ENCODE results near the gene MAT1A. TPM values are rescaled to one million over a fixed set of nuclear protein-coding genes. Genes with fewer than 3 reads are reported as not detected.

MAT1A gene
- total RNA-seq, 1 experiment from 2014 or later = 1.6 TPM

DNA sequence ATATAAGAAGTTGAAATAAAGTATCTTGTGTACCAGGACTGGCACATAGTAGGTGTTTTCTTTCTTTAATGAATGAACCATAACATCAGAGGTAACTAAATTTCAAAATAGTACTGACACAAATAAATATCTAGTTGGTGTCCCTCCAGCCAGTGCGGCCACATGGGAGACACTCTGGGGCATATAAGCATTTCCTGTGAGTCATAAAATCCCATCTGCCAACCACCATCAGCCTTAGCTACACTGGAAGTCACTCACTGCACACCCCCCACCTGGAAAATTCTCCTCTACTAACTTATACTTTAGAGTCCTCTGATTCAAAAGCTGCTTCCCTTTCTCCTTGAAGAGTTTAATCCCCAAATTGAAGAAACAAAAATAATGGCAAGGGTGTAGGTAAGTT is 34.6 kb upstream of the MAT1A start:
- RAD21 ChIA-PET (ENCODE audit: low non-redundant PET in 1 of 2, low total read pairs in 2 of 2, uncharacterized antibody in 2 of 2, unreplicated experiment in 2 of 2) = no interaction called here
- Histone ChIP-seq H3K9ac (ENCODE audit: low read length) (no peak overlapping the region), H3K27me3 (ENCODE audit: insufficient read depth, low read length) (no peaks in the 10 kb centered on the region), H3K9me2 (ENCODE audit: insufficient read depth) (peaks cover 3% of the 10 kb centered on the region; the same call in 1 of the 2 replicates), H2AFZ (ENCODE audit: low read depth, low read length, poor library complexity, severe bottlenecking) (peak overlapping the region; percentile 40), H3K4me1 (ENCODE audit: control insufficient read depth in 1 of 2, insufficient read depth in 2 of 2, low read length in 2 of 2) (peaks cover 0 to 10% of the 10 kb centered on the region in 2 experiments; a peak in 3 of 4 replicates), H3K4me2 (ENCODE audit: low read length) (peak overlapping the region; percentile 0; the same call in 1 of the 2 replicates), H3K4me3 (replicated peaks in 1 of 2; ENCODE audit: low read depth in 1 of 2, low read length in 2 of 2) (no peak overlapping the region), H4K20me1 (ENCODE audit: insufficient read depth) (no peaks in the 10 kb centered on the region), H3K9me3 (ENCODE audit: control insufficient read depth in 1 of 2, insufficient read depth in 1 of 2, low read depth in 1 of 2, low read length in 2 of 2) (no peaks in the 10 kb centered on the region), H3K36me3 (ENCODE audit: control insufficient read depth in 1 of 2, insufficient read depth in 2 of 2, low read length in 2 of 2) (no peaks in the 10 kb centered on the region), H3K27ac (ENCODE audit: low read depth, low read length) (no peak overlapping the region), H3K79me2 (ENCODE audit: insufficient read depth, low read length) (no peaks in the 10 kb centered on the region)
- POLR2A ChIA-PET = no interaction called here
- peak; percentile 64 for ATAC-seq
- no TSS peak for BruUV-seq (replicated peaks)
- DNase-seq (ENCODE audit: low read depth, low spot score) = no peak
- CTCF ChIA-PET = interaction anchor here (0.7 to 0.9 kb wide), 2 partner anchors 54 to 340 kb away, joined by 3 to 4 read pairs; no protein-coding TSS in a partner anchor
- peak; percentile 39; the same call in 1 of the 2 replicates for TF ChIP-seq MAX (IDR thresholded peaks at IDR 0.05)
- TF ChIP-seq FOSL1 (IDR thresholded peaks at IDR 0.05; ENCODE audit: low read depth) = peak; percentile 18; the same call in 1 of the 2 replicates
- no peak for TF ChIP-seq SIN3A (IDR thresholded peaks at IDR 0.05; ENCODE audit: low read depth)
- intact Hi-C loops (cut with micrococcal nuclease) = no loop called here

- Histone ChIP-seq H3K9me3 (ENCODE audit: control insufficient read depth in 1 of 2, insufficient read depth in 1 of 2, low read depth in 1 of 2, low read length in 2 of 2) (no peaks in the 10 kb centered on the region), H3K9ac (ENCODE audit: low read length) (no peak overlapping the region), H3K79me2 (ENCODE audit: insufficient read depth, low read length) (no peaks in the 10 kb centered on the region), H4K20me1 (ENCODE audit: insufficient read depth) (no peaks in the 10 kb centered on the region), H3K9me2 (ENCODE audit: insufficient read depth) (peaks cover 3% of the 10 kb centered on the region; the same call in 1 of the 2 replicates), H3K36me3 (ENCODE audit: control insufficient read depth in 1 of 2, insufficient read depth in 2 of 2, low read length in 2 of 2) (no peaks in the 10 kb centered on the region), H3K27ac (ENCODE audit: low read depth, low read length) (no peak overlapping the region), H3K4me2 (ENCODE audit: low read length) (no peak overlapping the region), H3K4me1 (ENCODE audit: control insufficient read depth in 1 of 2, insufficient read depth in 2 of 2, low read length in 2 of 2) (peaks cover 0 to 10% of the 10 kb centered on the region in 2 experiments; a peak in 3 of 4 replicates), H3K27me3 (ENCODE audit: insufficient read depth, low read length) (no peaks in the 10 kb centered on the region), H3K4me3 (replicated peaks in 1 of 2; ENCODE audit: low read depth in 1 of 2, low read length in 2 of 2) (no peak overlapping the region), H2AFZ (ENCODE audit: low read depth, low read length, poor library complexity, severe bottlenecking) (no peak overlapping the region)
- POLR2A ChIA-PET = interaction anchor here (0.6 kb wide), 1 partner anchor 129 kb away, joined by 3 read pairs; no protein-coding TSS in a partner anchor
- CTCF ChIA-PET = interaction anchor here (0.7 kb wide), 1 partner anchor 55 kb away, joined by 4 read pairs; no protein-coding TSS in a partner anchor
- ATAC-seq = no peak
- TF ChIP-seq CEBPB (IDR thresholded peaks at IDR 0.05; ENCODE audit: low read depth) = no peak
- no peak for TF ChIP-seq JUND (IDR thresholded peaks at IDR 0.05)
- TF ChIP-seq EZH2 (IDR thresholded peaks at IDR 0.05) = no peak
- TF ChIP-seq ZFX (IDR thresholded peaks at IDR 0.05) = no peak
- no peak for TF ChIP-seq MAX (IDR thresholded peaks at IDR 0.05)
- no peak for TF ChIP-seq ATF3 (IDR thresholded peaks at IDR 0.05)
- TF ChIP-seq RAD21 (IDR thresholded peaks at IDR 0.05; ENCODE audit: low read depth) = no peak
- no peak for TF ChIP-seq ZNF274 (IDR thresholded peaks at IDR 0.05; ENCODE audit: low read depth, low read length)
- no peak for TF ChIP-seq SP1 (IDR thresholded peaks at IDR 0.05; ENCODE audit: low read depth)
- no peak for TF ChIP-seq ELF1 (IDR thresholded peaks at IDR 0.05; ENCODE audit: borderline replicate concordance, low read depth)
- no peak for TF ChIP-seq FOSL1 (IDR thresholded peaks at IDR 0.05; ENCODE audit: low read depth)
- no peak for TF ChIP-seq POLR2A (IDR thresholded peaks at IDR 0.05; ENCODE audit: borderline replicate concordance, extremely low read depth, insufficient read depth, insufficient read length)
- TF ChIP-seq, protein P1, sequence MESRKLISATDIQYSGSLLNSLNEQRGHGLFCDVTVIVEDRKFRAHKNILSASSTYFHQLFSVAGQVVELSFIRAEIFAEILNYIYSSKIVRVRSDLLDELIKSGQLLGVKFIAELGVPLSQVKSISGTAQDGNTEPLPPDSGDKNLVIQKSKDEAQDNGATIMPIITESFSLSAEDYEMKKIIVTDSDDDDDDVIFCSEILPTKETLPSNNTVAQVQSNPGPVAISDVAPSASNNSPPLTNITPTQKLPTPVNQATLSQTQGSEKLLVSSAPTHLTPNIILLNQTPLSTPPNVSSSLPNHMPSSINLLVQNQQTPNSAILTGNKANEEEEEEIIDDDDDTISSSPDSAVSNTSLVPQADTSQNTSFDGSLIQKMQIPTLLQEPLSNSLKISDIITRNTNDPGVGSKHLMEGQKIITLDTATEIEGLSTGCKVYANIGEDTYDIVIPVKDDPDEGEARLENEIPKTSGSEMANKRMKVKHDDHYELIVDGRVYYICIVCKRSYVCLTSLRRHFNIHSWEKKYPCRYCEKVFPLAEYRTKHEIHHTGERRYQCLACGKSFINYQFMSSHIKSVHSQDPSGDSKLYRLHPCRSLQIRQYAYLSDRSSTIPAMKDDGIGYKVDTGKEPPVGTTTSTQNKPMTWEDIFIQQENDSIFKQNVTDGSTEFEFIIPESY (IDR thresholded peaks at IDR 0.05; ENCODE audit: extremely low read depth, insufficient replicate concordance, low read length) = no peak
- TF ChIP-seq, protein P2, sequence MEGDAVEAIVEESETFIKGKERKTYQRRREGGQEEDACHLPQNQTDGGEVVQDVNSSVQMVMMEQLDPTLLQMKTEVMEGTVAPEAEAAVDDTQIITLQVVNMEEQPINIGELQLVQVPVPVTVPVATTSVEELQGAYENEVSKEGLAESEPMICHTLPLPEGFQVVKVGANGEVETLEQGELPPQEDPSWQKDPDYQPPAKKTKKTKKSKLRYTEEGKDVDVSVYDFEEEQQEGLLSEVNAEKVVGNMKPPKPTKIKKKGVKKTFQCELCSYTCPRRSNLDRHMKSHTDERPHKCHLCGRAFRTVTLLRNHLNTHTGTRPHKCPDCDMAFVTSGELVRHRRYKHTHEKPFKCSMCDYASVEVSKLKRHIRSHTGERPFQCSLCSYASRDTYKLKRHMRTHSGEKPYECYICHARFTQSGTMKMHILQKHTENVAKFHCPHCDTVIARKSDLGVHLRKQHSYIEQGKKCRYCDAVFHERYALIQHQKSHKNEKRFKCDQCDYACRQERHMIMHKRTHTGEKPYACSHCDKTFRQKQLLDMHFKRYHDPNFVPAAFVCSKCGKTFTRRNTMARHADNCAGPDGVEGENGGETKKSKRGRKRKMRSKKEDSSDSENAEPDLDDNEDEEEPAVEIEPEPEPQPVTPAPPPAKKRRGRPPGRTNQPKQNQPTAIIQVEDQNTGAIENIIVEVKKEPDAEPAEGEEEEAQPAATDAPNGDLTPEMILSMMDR (IDR thresholded peaks at IDR 0.05 in 2 of 3, conservative IDR thresholded peaks at IDR 0.05 in 1 of 3; ENCODE audit: borderline replicate concordance in 1 of 3, insufficient read depth in 1 of 3, low read depth in 2 of 3, low read length in 2 of 3) = no peak
- no peak for TF ChIP-seq YY1 (IDR thresholded peaks at IDR 0.05; ENCODE audit: extremely low read depth, insufficient replicate concordance, low read depth, low read length)
- BruUV-seq (replicated peaks) = no TSS peak
- DNase-seq (ENCODE audit: low read depth, low spot score) = no peak
- RAD21 ChIA-PET (ENCODE audit: low non-redundant PET in 1 of 2, low total read pairs in 2 of 2, uncharacterized antibody in 2 of 2, unreplicated experiment in 2 of 2) = no interaction called here
- intact Hi-C loops (cut with micrococcal nuclease) = no loop called here
These were observed 33.9 kb upstream of the MAT1A start for GRCh38 chr10:80323311-80323710.
